HepG2 (cell line): ENCODE results near the gene ATPAF1. TPM values are rescaled to one million over a fixed set of nuclear protein-coding genes. Genes with fewer than 3 reads are reported as not detected.
A peak's percentile ranks its signal among the peaks of the same experiment; 100 is the strongest.

Source experiments
- ARNT ChIP-seq: fragments of 450-650 bp; IDR thresholded peaks from 2 replicates; pipeline ENCODE4 v1.6.1; 2017
- CCDC6 ChIP-seq: sonication (generic); formaldehyde crosslinking; IDR thresholded peaks from 2 replicates; pipeline ENCODE4 v1.8.1; 2022; ENCODE audit warnings: mild to moderate bottlenecking, missing genetic modification reagents, moderate library complexity
- FOXM1 ChIP-seq: sonication (generic); formaldehyde crosslinking; IDR thresholded peaks from 2 replicates; pipeline ENCODE4 v1.5.0; 2020; ENCODE audit warnings: missing genetic modification reagents
- HDAC2 ChIP-seq: sonication (generic); formaldehyde crosslinking; IDR thresholded peaks from 2 replicates; pipeline ENCODE4 v1.4.0; 2020; ENCODE audit warnings: missing genetic modification reagents
- HES4 ChIP-seq: sonication (generic); formaldehyde crosslinking; IDR thresholded peaks from 2 replicates; pipeline ENCODE4 v1.9.0; 2021; ENCODE audit warnings: mild to moderate bottlenecking, missing genetic modification reagents, borderline replicate concordance
- HOXA9 ChIP-seq: sonication (generic); formaldehyde crosslinking; IDR thresholded peaks from 2 replicates; pipeline ENCODE4 v1.8.1; 2022; ENCODE audit warnings: missing genetic modification reagents, mild to moderate bottlenecking, moderate library complexity, borderline replicate concordance
- MXD4 ChIP-seq: IDR thresholded peaks from 2 replicates; pipeline ENCODE4 v1.6.1; 2016; ENCODE audit warnings: mild to moderate bottlenecking, missing biosample characterization, missing genetic modification reagents
- PHF21A ChIP-seq: sonication (generic); formaldehyde crosslinking; IDR thresholded peaks from 2 replicates; pipeline ENCODE4 v1.5.0; 2020; ENCODE audit warnings: mild to moderate bottlenecking, missing genetic modification reagents
- RAD51 ChIP-seq: fragments of 450-650 bp; IDR thresholded peaks from 2 replicates; pipeline ENCODE4 v1.6.1; 2016; ENCODE audit warnings: borderline replicate concordance
- RFXANK ChIP-seq: IDR thresholded peaks from 2 replicates; pipeline ENCODE4 v1.6.1; 2016
- SMYD3 ChIP-seq: sonication (generic); formaldehyde crosslinking; IDR thresholded peaks from 2 replicates; pipeline ENCODE4 v1.8.1; 2023; ENCODE audit warnings: mild to moderate bottlenecking, missing genetic modification reagents
- ZFAT ChIP-seq: sonication (generic); formaldehyde crosslinking; conservative IDR thresholded peaks from 2 replicates; pipeline ENCODE4 v1.8.1; 2023; ENCODE audit warnings: missing genetic modification reagents, inconsistent platforms
- ZNF451 ChIP-seq: sonication (generic); formaldehyde crosslinking; IDR thresholded peaks from 2 replicates; pipeline ENCODE4 v1.5.0; 2020; ENCODE audit warnings: mild to moderate bottlenecking, missing genetic modification reagents
- ZNF496 ChIP-seq: sonication (generic); formaldehyde crosslinking; IDR thresholded peaks from 2 replicates; pipeline ENCODE4 v1.8.1; 2023; ENCODE audit warnings: mild to moderate bottlenecking, moderate library complexity, missing genetic modification reagents; ENCODE audit not compliant: insufficient replicate concordance
- ZNF614 ChIP-seq: IDR thresholded peaks from 2 replicates; pipeline ENCODE4 v1.6.1; 2018; ENCODE audit warnings: missing biosample characterization, missing genetic modification reagents, inconsistent platforms, borderline replicate concordance
- ZSCAN12 ChIP-seq: sonication (generic); formaldehyde crosslinking; IDR thresholded peaks from 2 replicates; pipeline ENCODE4 v1.9.0; 2021; ENCODE audit warnings: mild to moderate bottlenecking, missing genetic modification reagents
- polyA plus RNA-seq, 8 experiments: library from polyadenylated mRNA; depleted of rRNA in 3 of 8; stranded (reverse) in 7 of 8; unstranded in 1 of 8; fragments of >200 nt; fragmentation: Illumina TruSeq in 4 of 8; extraction: Trizol in 4 of 8; gene quantifications; 2 replicates each; pipeline versions ENCODE4 v1.2.1 to v1.2.3, GENCODE V29; 2011 to 2016; ENCODE audit warnings: low read depth in 4 of 8, missing spikeins in 1 of 8, mixed read lengths in 1 of 8; ENCODE audit not compliant: insufficient read depth in 1 of 8
- total RNA-seq, 5 experiments: library from RNA; depleted of rRNA; stranded (reverse); fragments of >200 nt; fragmentation: Illumina TruSeq; extraction: Trizol; gene quantifications; 2 replicates each; pipeline ENCODE4 v1.2.3, GENCODE V29; 2016; ENCODE audit warnings: low read depth in 1 of 5
- TF ChIP-seq, protein P1 (sequence below): sonication (generic); formaldehyde crosslinking; IDR thresholded peaks from 2 replicates; pipeline ENCODE4 v1.4.0; 2020; ENCODE audit warnings: missing genetic modification reagents
- TF ChIP-seq, protein P2 (sequence below), 2 experiments: sonication (generic) in 1 of 2; formaldehyde crosslinking in 1 of 2; IDR thresholded peaks; 2 replicates each; pipeline versions ENCODE4 v1.4.0 to v1.6.1; 2016 to 2020; ENCODE audit warnings: borderline replicate concordance in 1 of 2, low read depth in 1 of 2, mild to moderate bottlenecking in 1 of 2, missing genetic modification reagents in 1 of 2
- TF ChIP-seq, protein P3 (sequence below): IDR thresholded peaks from 2 replicates; pipeline ENCODE4 v1.6.1; 2016; ENCODE audit warnings: low read depth, borderline replicate concordance
- TF ChIP-seq, protein P4 (sequence below): sonication (generic); formaldehyde crosslinking; IDR thresholded peaks from 2 replicates; pipeline ENCODE4 v1.5.0; 2020; ENCODE audit warnings: missing genetic modification reagents
- TF ChIP-seq, protein P5 (sequence below): sonication (generic); formaldehyde crosslinking; IDR thresholded peaks from 2 replicates; pipeline ENCODE4 v1.5.0; 2020; ENCODE audit warnings: mild to moderate bottlenecking, missing genetic modification reagents

Gene ATPAF1
- total and polyA plus RNA-seq, 2 of the 13 experiments (the other 11 are each of a cell fraction or from before 2014, with no cell fraction given) = 66.6 to 76.7 TPM

DNA sequence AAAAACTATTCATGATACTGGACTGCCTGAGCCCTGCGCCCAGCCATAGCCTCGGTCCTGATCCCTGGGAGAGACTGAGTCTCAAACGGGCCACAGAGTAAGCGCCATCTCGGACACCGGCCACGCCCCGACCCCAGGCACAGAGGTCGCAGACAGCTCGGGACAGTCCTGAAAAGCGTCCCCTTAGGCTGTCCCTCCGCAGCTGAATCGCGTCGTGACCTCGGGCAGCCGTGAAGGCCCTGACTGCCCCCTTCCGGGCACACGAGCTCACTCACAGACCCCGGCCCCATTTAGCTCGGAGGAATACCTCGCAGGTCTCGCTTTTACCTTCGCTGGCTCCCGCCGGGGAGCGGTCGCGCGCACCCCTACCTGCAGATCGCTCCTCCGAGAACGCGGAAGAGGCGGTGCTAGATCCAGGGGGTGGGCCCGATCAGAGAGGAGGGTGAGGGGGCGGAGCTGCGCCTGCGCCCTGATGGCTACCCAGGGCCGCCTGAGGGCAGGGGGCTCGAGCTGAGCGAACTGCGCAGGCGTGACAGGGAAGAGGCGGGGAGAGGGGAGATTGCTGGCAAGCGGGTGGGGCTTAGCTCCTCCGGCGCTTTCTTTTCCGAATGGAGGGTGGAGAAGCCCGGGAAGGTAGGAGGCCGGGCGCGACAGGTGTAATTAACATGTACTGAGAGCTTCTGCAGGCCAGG lies 64.2 kb downstream of the ATPAF1 start, which contains the start of gene MKNK1 (continued):
- TF ChIP-seq, protein P1, sequence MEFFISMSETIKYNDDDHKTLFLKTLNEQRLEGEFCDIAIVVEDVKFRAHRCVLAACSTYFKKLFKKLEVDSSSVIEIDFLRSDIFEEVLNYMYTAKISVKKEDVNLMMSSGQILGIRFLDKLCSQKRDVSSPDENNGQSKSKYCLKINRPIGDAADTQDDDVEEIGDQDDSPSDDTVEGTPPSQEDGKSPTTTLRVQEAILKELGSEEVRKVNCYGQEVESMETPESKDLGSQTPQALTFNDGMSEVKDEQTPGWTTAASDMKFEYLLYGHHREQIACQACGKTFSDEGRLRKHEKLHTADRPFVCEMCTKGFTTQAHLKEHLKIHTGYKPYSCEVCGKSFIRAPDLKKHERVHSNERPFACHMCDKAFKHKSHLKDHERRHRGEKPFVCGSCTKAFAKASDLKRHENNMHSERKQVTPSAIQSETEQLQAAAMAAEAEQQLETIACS (CRISPR knock-in tag) = peak; percentile 90
- no peak for TF ChIP-seq ZNF614 (CRISPR knock-in tag)
- TF ChIP-seq ARNT = no peak
- TF ChIP-seq HES4 (CRISPR knock-in tag) = no peak
- TF ChIP-seq RFXANK (CRISPR knock-in tag) = no peak
- no peak for TF ChIP-seq RAD51
- TF ChIP-seq, protein P2, sequence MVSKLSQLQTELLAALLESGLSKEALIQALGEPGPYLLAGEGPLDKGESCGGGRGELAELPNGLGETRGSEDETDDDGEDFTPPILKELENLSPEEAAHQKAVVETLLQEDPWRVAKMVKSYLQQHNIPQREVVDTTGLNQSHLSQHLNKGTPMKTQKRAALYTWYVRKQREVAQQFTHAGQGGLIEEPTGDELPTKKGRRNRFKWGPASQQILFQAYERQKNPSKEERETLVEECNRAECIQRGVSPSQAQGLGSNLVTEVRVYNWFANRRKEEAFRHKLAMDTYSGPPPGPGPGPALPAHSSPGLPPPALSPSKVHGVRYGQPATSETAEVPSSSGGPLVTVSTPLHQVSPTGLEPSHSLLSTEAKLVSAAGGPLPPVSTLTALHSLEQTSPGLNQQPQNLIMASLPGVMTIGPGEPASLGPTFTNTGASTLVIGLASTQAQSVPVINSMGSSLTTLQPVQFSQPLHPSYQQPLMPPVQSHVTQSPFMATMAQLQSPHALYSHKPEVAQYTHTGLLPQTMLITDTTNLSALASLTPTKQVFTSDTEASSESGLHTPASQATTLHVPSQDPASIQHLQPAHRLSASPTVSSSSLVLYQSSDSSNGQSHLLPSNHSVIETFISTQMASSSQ (IDR thresholded peaks at IDR 0.05; ENCODE audit: low read depth) = no peak
- TF ChIP-seq, protein P2 (CRISPR knock-in tag; IDR thresholded peaks at IDR 0.05; ENCODE audit: borderline replicate concordance) = no peak
- TF ChIP-seq HDAC2 (CRISPR knock-in tag) = peak; percentile 42; the same call in 1 of the 2 replicates
- no peak for TF ChIP-seq ZNF496 (CRISPR knock-in tag)
- 0 out of 2 replicates have a peak, but pooled peaks have one; percentile 12 for TF ChIP-seq ZSCAN12 (CRISPR knock-in tag)
- TF ChIP-seq, protein P3, sequence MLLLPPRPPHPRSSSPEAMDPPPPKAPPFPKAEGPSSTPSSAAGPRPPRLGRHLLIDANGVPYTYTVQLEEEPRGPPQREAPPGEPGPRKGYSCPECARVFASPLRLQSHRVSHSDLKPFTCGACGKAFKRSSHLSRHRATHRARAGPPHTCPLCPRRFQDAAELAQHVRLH (CRISPR knock-in tag) = no peak
- peak; percentile 59; the same call in 1 of the 2 replicates for TF ChIP-seq CCDC6 (CRISPR knock-in tag)
- peak; percentile 90; the same call in 1 of the 2 replicates for TF ChIP-seq PHF21A
- peak; percentile 1; the same call in 1 of the 2 replicates for TF ChIP-seq SMYD3 (CRISPR knock-in tag)
- no peak for TF ChIP-seq MXD4 (CRISPR knock-in tag)
- TF ChIP-seq HOXA9 = no peak
- 0 out of 2 replicates have a peak, but pooled peaks have one; percentile 26 for TF ChIP-seq ZNF451 (CRISPR knock-in tag)
- TF ChIP-seq, protein P4, sequence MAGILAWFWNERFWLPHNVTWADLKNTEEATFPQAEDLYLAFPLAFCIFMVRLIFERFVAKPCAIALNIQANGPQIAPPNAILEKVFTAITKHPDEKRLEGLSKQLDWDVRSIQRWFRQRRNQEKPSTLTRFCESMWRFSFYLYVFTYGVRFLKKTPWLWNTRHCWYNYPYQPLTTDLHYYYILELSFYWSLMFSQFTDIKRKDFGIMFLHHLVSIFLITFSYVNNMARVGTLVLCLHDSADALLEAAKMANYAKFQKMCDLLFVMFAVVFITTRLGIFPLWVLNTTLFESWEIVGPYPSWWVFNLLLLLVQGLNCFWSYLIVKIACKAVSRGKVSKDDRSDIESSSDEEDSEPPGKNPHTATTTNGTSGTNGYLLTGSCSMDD (CRISPR knock-in tag) = no peak
- TF ChIP-seq ZFAT (CRISPR knock-in tag) = no peak
- no peak for TF ChIP-seq FOXM1 (CRISPR knock-in tag)
- TF ChIP-seq, protein P5, sequence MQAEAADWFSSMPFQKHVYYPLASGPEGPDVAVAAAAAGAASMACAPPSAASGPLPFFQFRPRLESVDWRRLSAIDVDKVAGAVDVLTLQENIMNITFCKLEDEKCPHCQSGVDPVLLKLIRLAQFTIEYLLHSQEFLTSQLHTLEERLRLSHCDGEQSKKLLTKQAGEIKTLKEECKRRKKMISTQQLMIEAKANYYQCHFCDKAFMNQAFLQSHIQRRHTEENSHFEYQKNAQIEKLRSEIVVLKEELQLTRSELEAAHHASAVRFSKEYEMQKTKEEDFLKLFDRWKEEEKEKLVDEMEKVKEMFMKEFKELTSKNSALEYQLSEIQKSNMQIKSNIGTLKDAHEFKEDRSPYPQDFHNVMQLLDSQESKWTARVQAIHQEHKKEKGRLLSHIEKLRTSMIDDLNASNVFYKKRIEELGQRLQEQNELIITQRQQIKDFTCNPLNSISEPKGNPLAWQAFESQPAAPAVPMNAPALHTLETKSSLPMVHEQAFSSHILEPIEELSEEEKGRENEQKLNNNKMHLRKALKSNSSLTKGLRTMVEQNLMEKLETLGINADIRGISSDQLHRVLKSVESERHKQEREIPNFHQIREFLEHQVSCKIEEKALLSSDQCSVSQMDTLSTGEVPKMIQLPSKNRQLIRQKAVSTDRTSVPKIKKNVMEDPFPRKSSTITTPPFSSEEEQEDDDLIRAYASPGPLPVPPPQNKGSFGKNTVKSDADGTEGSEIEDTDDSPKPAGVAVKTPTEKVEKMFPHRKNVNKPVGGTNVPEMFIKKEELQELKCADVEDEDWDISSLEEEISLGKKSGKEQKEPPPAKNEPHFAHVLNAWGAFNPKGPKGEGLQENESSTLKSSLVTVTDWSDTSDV (CRISPR knock-in tag) = no peak
